Parathyroid adenoma (tissue), 2 donors: ENCODE results near the gene QDPR.

Source experiments
- H2AFZ ChIP-seq: fragments of 300-600 bp; sonication (generic); one replicate; pipeline ENCODE4 v1.7.0; 2017; ENCODE audit warnings: antibody characterized with exemption, mild to moderate bottlenecking
- H3K27ac ChIP-seq: fragments of 300-600 bp; sonication (generic); one replicate; pipeline ENCODE4 v1.7.0; 2017
- H3K27me3 ChIP-seq: fragments of 300-600 bp; sonication (generic); one replicate; pipeline ENCODE4 v1.7.0; 2017; ENCODE audit warnings: low read length; ENCODE audit not compliant: control insufficient read depth, insufficient read depth
- H3K36me3 ChIP-seq: fragments of 300-600 bp; sonication (generic); one replicate; pipeline ENCODE4 v1.7.0; 2017; ENCODE audit warnings: low read length; ENCODE audit not compliant: control insufficient read depth, insufficient read depth
- H3K4me1 ChIP-seq: fragments of 300-600 bp; sonication (generic); one replicate; pipeline ENCODE4 v1.7.0; 2017; ENCODE audit warnings: control low read depth
- H3K4me2 ChIP-seq: fragments of 300-600 bp; sonication (generic); one replicate; pipeline ENCODE4 v1.7.0; 2017; ENCODE audit warnings: low read length
- H3K4me3 ChIP-seq: fragments of 300-600 bp; sonication (generic); one replicate; pipeline ENCODE4 v1.7.0; 2017; ENCODE audit warnings: low read depth, low read length
- H3K79me2 ChIP-seq: fragments of 300-600 bp; sonication (generic); one replicate; pipeline ENCODE4 v1.7.0; 2017; ENCODE audit warnings: control low read depth
- H3K9ac ChIP-seq: fragments of 300-600 bp; sonication (generic); one replicate; pipeline ENCODE4 v1.7.0; 2017; ENCODE audit warnings: mild to moderate bottlenecking
- H3K9me3 ChIP-seq: fragments of 300-600 bp; sonication (generic); one replicate; pipeline ENCODE4 v1.7.0; 2017; ENCODE audit warnings: low read length; ENCODE audit not compliant: control insufficient read depth
- CTCF ChIP-seq: fragments of 300-600 bp; sonication (generic); IDR thresholded peaks from one replicate; pipeline ENCODE4 v1.7.0; 2017; ENCODE audit warnings: antibody characterized with exemption, mild to moderate bottlenecking
- donor health status: primary hyperparathyroidism.

QDPR gene

GRCh38 chr4:17514865-17515264 lies 3.0 kb upstream of the QDPR start, which contains the start of gene CLRN2:
TSS of gene CLRN2 (plus strand) at chr4:17515165. CDS start at chr4:17515267, 102 bp downstream.
- no peak within 1 kb of the TSS for H3K4me3 ChIP-seq
- H3K79me2 ChIP-seq: no peaks in the 10 kb centered on the region
- peaks cover 3% of the 10 kb centered on the region for H3K4me1 ChIP-seq
- no peak for TF ChIP-seq CTCF
- H3K36me3 ChIP-seq: no peaks in the 10 kb centered on the region
- no peak within 1 kb of the TSS for H2AFZ ChIP-seq
- peak within 1 kb of the TSS; percentile 20 for H3K4me2 ChIP-seq
- H3K27ac ChIP-seq: no peak within 1 kb of the TSS
- no peaks in the 10 kb centered on the region for H3K9me3 ChIP-seq
- no peaks in the 10 kb centered on the region for H3K27me3 ChIP-seq
- no peak within 1 kb of the TSS for H3K9ac ChIP-seq

DNA sequence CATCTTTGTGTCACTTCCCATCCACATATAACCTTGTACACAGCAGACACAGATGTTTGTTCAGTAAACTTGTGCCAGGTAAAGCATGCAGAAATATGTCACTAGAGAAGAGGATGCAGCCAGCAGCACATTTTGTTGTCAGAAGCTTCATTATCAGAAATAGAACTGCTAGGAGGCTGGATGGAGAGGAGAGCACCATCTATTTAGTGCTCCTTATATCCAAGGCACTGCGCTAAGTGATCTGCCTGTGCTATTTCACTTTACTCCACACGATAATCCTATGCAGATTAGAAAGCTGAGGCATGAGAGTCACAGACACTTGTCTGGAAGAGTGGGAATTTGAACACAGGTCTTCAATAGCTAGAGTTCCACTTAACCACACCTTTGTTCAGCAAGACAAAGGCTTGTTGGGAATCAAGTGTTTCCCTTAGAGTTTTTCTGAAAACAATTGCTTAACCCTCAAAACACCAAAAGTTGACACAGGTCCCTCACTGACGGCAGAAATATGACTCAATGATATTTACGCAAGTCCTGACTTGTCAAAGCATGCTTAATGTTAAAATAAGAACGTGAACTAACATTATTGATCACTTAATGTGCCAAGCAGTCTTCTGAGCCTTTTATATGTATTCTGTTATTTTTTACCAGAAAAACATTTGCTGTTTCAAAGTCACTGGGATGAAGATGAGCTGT lies 1.2 kb upstream of the QDPR start:
- Histone ChIP-seq H3K9ac (no peak overlapping the region), H3K79me2 (no peaks in the 10 kb centered on the region), H3K9me3 (no peaks in the 10 kb centered on the region), H3K4me2 (no peak overlapping the region), H3K27me3 (no peaks in the 10 kb centered on the region), H3K4me3 (no peak overlapping the region), H3K36me3 (no peaks in the 10 kb centered on the region), H2AFZ (peak overlapping the region; percentile 80), H3K27ac (no peak overlapping the region), H3K4me1 (peaks cover 3% of the 10 kb centered on the region)
- TF ChIP-seq CTCF: no peak

DNA sequence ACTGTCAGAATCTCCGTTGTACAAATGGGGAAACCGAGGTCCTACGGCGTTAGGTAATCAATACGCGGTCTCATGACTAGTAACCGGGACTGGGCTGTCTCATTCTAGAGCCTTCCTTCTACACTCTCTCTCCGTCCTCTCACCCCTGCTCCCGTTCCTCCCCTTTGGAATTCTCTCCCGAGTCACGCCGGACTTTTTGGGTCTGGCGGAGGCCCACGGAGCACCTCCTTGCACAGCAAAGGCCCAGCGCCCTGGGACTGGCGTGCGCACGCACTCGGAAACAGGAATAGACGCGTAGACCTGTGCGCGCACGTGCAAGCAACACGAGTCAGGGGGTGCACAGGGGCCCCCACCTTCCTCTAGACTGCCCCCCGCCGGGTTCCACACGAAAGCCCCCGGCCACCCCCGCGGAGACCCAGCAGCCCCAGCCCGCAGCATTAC lies 361 bp downstream of the QDPR start:
- no peaks in the 10 kb centered on the region for H3K27me3 ChIP-seq
- no peak for TF ChIP-seq CTCF
- H3K36me3 ChIP-seq: no peaks in the 10 kb centered on the region
- peak overlapping the region; percentile 83 for H3K4me2 ChIP-seq
- peaks cover 3% of the 10 kb centered on the region for H3K4me1 ChIP-seq
- H3K27ac ChIP-seq: peak overlapping the region; percentile 70
- H3K9ac ChIP-seq: peak overlapping the region; percentile 6
- H3K9me3 ChIP-seq: no peaks in the 10 kb centered on the region
- H3K79me2 ChIP-seq: no peaks in the 10 kb centered on the region
- peak overlapping the region; percentile 71 for H3K4me3 ChIP-seq
- peak overlapping the region; percentile 90 for H2AFZ ChIP-seq

GRCh38 chr4:17511051-17511450 lies 839 bp downstream of the QDPR start:
- Histone ChIP-seq H3K36me3 (no peaks in the 10 kb centered on the region), H3K27me3 (no peaks in the 10 kb centered on the region), H2AFZ (peak overlapping the region; percentile 90), H3K9me3 (no peaks in the 10 kb centered on the region), H3K4me2 (peak overlapping the region; percentile 83), H3K27ac (peak overlapping the region; percentile 70), H3K79me2 (no peaks in the 10 kb centered on the region), H3K4me3 (peak overlapping the region; percentile 71), H3K9ac (no peak overlapping the region), H3K4me1 (peaks cover 3% of the 10 kb centered on the region)
- no peak for TF ChIP-seq CTCF

GRCh38 chr4:17510582-17510981 lies 1.3 kb downstream of the QDPR start:
- Histone ChIP-seq H3K4me2 (no peak overlapping the region), H3K27me3 (no peaks in the 10 kb centered on the region), H3K4me1 (peaks cover 3% of the 10 kb centered on the region), H3K36me3 (no peaks in the 10 kb centered on the region), H3K4me3 (peak overlapping the region; percentile 71), H3K9me3 (no peaks in the 10 kb centered on the region), H3K27ac (peak overlapping the region; percentile 70), H3K9ac (no peak overlapping the region), H2AFZ (no peak overlapping the region), H3K79me2 (no peaks in the 10 kb centered on the region)
- no peak for TF ChIP-seq CTCF
